ENCODE data around the gene PNPLA2. TPM values are rescaled to one million over a fixed set of nuclear protein-coding genes. Genes with fewer than 3 reads are reported as not detected.

Gene PNPLA2
- total RNA-seq, 1 donor from 2014 or later = 21.5 TPM

GRCh38 chr11:830295-831117 is 11.8 kb downstream of the PNPLA2 start:
- DNase-seq (ENCODE audit: low read depth, low spot score) = no peak

GRCh38 chr11:831118-831864 is 12.6 kb downstream of the PNPLA2 start:
- no peak for DNase-seq (ENCODE audit: low read depth, low spot score)

DNA sequence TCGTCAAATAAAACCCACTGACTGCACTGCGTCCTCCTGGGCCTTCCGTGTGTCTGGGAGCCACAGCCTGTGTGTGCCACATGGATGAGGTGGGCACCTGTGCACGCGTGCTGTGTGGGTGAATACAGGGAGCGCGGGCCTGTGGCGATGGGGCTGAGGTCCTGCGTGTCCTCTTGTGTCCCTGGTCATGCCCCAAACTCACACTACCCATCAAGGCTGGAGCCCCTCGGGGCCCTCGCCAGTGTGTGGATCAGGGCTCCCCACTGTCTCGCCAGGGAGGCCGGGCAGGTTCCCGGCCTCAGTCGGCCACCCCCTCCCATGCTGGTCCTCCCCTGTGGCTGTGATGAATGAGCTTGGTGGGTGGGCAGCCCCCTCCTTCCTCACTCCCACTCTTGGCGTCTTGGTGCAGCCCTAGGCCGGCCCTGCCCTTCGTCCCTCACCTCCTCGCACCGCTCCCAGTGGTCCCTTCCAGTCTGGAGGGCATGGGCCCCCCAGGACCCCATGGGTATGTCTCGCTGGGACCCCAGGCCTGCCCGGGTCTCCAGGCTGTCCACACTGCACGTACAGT is 13.3 kb downstream of the PNPLA2 start:
- no peak for DNase-seq (ENCODE audit: low read depth, low spot score)

DNA sequence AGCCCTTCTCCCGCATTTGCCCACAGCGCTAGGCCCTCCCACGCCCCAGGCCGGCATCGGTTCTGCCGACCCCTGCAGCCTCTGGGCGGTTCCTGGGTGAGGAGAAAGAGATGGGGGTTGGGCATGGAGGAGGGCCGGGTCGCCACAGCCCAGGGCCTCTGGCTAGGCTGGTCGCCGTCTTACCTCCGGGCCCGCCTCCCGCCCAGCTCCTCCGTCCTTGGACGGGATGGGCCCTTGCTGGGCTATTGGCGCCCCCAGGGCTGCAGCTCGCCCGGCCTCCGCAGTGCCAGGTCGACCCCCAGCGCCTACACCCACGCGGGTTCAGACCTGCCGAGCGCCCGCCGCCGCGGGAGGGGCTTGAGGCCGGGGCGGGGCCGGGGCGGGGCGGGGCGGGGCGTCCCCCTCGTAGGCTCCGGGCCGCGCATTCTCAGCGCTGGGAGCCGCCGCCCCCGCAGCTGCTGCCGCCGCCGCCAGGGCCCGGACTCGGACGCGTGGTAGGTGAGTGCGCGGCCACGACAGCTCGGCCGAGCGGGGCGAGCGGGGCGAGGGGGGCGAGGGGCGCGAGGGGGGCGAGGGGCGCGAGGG is 13.9 kb downstream of the PNPLA2 start, which contains the start of gene CD151:
Gene CD151, plus strand, starts transcription at position 424 of the 585 bp plus-strand sequence. CDS start 3,118 bp downstream, outside the sequence.
- DNase-seq (ENCODE audit: low read depth, low spot score) = no peak

DNA sequence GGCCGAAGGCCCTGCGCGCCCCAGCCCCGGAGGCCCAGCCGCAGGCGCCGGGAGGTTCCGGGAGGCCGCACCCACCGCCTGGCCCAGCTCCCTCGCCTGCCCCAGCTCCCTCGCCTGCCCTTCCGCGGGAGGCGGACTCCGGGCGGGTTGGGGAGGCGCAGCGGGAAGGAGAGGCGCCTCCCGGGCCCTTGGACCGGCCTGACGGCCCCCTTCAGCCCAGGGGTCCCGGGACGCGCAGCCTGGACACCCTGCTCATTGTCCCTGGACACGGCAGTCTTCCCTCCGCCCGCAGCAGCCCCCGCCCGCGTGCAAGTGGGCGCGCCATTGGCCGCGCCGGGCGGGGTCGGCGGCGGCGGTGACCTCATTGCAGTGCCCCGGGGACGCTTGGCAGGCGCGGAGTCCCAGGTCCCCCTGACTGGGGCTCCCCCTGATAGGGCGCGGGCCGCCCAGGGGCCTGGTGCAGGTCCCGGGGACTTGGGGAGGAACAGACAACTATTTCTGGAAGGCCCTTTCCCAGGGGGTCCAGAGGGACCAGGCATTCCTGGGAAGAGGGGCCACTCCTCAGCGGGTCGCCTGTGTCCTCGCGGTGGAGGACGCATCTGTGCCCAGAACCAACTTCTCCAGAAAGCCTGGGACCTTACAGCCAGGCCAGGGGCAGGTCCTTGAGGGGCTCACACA is 14.5 kb downstream of the PNPLA2 start:
- no peak for DNase-seq (ENCODE audit: low read depth, low spot score)

GRCh38 chr11:833849-834311 is 15.2 kb downstream of the PNPLA2 start:
- no peak for DNase-seq (ENCODE audit: low read depth, low spot score)

DNA sequence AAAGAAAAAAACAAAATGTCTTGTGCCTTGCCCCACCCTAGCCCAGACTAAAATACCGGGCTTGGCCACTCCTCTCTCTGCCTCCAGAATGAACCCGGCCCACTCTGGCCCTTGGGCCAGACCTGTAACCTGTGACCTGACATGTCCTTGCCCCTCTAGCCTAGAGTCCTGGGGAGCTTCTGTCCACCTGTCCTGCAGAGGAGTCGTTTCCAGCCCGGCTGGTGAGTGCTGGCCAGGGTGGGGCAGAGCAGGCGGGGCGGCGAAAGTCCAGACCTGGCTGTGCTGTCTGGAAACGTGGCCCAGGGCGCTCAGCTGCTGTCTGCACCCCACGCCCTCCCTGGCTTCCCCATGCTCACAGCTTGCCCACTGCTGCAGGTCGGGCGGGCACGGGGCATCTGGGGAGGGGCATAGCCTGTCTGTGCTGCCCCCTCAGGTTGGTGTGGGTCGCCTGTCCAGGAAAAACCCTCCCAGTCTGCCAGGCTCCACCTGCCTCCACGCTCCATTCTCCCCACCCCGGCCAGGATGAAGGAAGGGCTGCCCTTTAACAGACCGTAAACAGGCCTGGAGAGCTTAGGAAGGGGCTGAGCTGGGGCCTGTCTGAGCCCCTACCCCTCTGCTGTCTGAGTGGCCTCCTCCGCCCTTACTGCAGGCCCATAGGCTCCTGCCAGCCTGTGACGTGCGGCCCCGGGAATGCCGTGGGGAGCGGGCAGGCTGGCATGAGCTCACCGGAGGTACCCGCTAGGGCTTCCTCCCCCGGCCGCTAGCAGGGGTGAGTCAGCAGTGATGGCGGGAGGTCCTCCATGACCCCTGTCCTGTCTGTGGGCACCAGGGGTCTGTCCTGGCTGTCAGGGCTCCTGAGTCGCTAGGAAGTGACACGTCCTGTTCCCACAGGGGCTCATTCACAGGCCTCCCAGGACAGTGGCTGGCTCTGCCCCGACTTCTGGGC is 15.9 kb downstream of the PNPLA2 start:
- peak; percentile 66 for DNase-seq (ENCODE audit: low read depth, low spot score)

DNA sequence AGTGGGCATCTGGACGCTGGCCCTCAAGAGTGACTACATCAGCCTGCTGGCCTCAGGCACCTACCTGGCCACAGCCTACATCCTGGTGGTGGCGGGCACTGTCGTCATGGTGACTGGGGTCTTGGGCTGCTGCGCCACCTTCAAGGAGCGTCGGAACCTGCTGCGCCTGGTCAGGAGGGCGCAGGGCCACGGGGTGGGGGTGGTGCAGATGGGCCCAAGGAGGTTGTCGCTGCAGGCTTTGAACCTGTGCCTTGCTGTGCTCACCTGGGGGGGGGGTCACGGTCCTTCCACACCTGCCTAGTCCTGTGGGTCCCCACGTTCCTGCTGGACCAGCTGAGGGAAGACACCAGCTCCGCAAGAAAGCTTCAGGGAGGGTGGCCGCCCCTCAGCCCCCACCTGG is 17.6 kb downstream of the PNPLA2 start:
- DNase-seq (ENCODE audit: low read depth, low spot score) = no peak

DNA sequence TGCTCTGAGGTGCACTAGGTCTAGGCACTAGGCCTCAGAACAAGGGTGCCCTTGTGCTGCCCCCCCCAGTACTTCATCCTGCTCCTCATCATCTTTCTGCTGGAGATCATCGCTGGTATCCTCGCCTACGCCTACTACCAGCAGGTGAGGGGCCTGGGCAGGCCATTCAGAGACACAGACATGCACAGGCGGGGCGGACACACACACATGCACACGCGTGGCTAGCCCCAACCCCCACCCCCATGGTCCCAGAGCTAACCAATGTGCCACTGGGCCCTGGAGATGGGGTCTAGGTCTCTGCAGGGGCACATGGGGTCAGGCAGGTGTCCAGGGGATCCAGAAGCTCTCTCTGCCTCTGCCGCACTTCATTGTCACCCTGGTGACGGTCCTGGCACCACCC is 18.0 kb downstream of the PNPLA2 start:
- DNase-seq (ENCODE audit: low read depth, low spot score) = no peak

DNA sequence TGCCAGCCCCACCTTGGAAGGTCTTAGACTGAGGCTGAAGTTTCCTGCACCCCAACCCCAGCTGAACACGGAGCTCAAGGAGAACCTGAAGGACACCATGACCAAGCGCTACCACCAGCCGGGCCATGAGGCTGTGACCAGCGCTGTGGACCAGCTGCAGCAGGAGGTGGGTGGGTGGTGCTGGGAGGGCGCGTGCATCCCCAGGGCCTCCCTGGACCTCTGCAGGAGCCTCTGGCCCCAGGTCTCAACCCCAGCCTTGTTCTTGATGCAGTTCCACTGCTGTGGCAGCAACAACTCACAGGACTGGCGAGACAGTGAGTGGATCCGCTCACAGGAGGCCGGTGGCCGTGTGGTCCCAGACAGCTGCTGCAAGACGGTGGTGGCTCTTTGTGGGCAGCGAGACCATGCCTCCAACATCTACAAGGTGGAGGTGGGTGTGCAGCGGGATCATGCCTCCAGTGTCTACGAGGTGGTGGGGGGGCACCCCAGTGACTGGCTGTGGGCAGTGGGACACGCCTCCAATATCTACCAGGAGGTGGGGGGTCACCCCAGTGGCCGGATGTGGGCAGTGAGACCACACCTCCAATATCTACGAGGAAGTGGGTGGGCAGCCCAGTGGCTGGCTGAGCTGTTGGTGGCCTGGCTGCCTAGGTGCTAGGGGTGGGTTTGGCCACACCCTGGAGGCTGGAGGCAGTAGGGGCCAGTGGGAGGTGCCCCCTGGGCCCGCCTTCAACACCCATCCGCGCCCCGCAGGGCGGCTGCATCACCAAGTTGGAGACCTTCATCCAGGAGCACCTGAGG is 18.7 kb downstream of the PNPLA2 start:
- DNase-seq (ENCODE audit: low read depth, low spot score) = no peak

- no peak for DNase-seq (ENCODE audit: low read depth, low spot score)
Observed at GRCh38 chr11:837990-838307, 19.2 kb downstream of the PNPLA2 start.

DNA sequence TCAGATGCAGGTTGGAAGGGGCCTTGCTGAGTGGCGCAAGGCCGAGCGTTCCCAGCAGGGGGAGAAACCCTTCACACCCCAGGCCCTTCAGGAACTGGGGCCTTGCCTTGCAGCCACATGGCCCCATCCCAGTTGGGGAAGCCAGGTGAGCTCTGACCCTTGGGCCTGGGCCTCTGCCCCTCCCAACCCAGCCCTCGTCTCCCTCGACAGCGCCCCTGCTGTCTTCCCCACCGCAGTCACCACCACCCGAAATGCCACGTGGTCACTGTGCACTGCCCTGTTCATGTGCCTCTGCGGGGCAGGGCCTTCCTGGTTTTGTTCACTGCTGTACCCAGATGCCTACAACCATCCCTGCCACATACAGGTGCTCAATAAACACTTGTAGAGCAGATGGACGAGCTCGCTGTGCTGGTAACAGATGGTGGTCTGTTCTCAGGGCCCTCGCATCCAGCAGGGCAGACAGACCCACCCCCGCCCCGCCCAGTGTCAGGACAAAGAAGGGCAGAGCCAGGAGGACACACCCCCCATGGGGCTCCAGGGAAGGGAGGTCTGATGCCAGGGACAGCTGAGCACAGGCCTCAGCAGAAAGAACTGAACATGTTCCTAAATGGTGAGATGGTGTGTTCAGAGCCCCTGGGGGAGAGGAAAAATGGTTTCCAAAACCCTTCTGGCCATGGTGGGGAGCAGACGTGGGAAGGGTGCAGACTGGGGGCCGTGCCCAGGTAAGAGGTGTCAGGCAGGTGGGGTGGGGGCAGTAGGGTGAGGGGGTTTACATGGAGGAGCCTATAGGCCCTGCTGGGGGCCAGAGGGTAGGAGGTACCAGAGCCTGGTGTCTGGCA is 19.9 kb downstream of the PNPLA2 start:
- no peak for DNase-seq (ENCODE audit: low read depth, low spot score)

GRCh38 chr11:839280-839623 is 20.5 kb downstream of the PNPLA2 start:
- DNase-seq (ENCODE audit: low read depth, low spot score) = no peak

DNA sequence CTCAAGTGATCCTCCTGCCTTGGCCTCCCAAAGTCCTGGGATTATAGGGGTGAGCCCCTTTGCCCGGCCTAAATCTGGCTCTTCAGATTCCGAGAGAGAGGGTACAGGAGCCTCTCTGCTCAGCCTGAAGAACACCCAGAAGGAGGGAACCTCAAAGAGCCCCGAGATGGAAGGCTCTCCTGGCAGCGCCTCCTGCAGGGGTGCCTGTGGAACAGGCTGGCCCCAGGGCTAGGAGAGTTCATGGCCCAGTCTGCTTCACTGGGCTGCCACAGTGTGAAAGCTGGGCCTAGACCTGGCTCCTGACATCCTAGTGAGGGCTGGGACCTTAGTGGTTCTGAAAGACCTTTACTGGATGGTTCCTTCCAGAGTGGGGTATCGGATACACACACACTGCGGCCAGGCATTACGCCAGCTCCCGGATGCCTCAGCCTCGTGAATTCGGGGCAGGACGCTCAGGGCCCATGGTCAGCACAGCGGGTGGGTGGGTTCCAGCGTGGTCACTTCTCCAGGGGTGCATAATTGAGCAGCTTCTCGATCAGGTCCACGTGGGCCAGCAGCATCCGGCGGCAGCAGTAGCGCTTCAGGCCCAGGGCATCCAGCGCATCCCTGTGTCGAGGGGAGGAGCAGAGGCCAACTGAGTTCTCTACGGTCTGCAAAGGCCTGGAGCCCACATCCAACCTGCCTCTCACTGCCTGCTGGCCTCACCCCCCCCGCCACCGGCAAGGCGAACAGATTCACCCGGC is 21.3 kb downstream of the PNPLA2 start:
- no peak for DNase-seq (ENCODE audit: low read depth, low spot score)

DNA sequence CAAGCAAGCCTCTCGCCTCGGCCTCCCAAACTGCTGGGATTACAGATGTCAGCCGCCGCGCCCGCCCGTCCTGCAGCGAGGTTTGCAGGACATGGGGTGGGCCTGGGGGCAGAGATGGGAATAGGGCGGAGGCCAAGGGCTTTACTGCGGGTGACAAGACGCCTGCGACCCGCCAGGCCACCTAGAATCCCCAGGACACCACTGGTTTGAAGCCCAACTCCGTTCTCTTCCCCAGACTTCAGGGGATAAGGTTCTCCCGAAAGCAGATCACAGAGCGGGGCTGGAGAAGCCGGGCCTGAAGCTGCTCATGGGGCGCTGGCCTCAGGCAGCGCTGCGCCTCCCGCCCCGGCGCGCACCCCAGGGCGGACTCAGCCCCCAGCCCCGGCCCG is 23.3 kb downstream of the PNPLA2 start:
- no peak for DNase-seq (ENCODE audit: low read depth, low spot score)

DNA sequence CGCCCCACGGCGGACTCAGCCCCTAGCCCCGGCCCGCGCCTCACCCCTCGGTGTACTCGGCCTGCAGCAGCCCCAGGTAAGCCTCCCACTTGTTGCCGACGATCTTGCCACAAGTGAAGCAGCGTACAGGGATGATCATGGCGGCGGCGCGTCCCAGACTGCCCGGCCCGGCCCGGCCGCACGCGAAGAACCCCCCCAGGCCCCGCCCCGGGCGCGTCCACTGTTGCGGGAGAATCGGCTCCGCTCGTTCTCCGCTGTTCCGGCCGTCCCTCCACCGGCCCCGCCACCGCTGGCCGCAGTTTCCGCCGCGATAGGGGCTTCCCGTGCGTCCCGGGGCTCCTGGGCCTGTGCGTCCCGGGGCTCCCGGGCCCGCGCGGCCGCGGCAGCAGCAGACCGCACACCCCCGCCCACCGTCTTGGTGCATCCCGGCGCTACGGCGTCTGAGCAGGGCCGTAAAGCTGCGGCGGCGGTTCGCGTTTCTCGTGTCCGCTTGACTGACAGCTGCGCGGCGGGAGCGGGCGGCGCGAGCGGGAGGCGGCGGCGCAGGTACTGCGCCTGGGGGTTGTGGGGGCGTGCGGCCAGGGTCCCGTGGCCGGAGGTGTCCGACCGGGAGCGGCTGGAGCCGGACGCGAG is 23.8 kb downstream of the PNPLA2 start, which contains the start of the genes POLR2L and TSPAN4:
Gene POLR2L, minus strand, starts transcription at position 160 of the 633 bp plus-strand sequence. Its CDS starts 21 bp downstream, at position 139.
Gene TSPAN4, plus strand, starts transcription at position 483 of the 633 bp plus-strand sequence. CDS start 7,453 bp downstream, outside the sequence.
- peak; percentile 75 for DNase-seq (ENCODE audit: low read depth, low spot score)

DNA sequence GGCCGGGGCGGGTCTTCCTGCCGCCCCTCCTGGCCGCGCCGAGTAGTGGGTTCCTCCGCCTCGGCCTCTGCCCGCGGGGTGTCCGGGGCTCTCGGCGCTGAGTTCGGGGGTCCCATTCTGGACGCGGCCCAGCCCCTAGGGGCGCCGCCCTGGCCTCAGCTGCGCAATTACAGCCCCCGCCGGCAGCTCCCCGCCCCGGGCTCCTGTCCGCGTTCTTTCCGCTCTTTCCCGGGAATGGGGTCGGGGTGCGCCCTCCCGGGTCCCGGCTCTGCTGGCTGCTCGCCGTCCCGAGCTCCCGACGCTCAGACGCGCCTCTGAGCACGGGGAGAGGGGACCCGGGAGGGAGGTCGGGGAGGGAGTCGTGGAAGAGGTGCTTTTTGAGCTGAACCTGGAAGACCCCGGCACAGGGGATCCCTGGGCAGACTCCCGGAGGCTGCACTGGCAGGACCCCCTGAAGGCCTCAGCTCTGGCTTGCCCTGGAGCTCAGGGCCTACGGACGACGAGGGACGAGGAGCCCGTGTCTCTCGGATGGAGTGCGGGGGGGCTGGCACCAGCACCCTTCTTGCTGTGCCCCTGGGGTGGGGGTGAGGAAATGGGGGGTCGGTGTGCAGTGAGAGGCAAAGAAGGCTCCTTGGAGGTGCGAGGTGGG is 24.5 kb downstream of the PNPLA2 start:
- no peak for DNase-seq (ENCODE audit: low read depth, low spot score)

Data from pulmonary artery endothelial cell (primary cell).